ENCODE data around the gene LYRM4. TPM values are rescaled to one million over a fixed set of nuclear protein-coding genes. Genes with fewer than 3 reads are reported as not detected.
A peak's percentile ranks its signal among the peaks of the same experiment; 100 is the strongest.

Gene LYRM4
- total RNA-seq (2014; rRNA removed; shearing (Covaris generic)): 26.5 and 51.0 TPM in 2 replicates
- polyA plus RNA-seq (2016; fragmentation: Nextera tagmentation; extraction: Ambion mirVana): 61.6 and 62.0 TPM in 2 replicates
- long read RNA-seq, full-length matches to known transcripts: 83 of 89 reads
- long read RNA-seq, partial matches to known transcripts: 5 of 89 reads
- long read RNA-seq, other reads (novel, unspliced or antisense): 1 of 89 reads

GRCh38 chr6:5260661-5261544 lies at the start of gene LYRM4, which contains the start of gene FARS2:
LYRM4 (minus strand) TSS chr6:5260950; CDS start chr6:5260733, 217 bp downstream.
FARS2 (plus strand) TSS chr6:5261513.
- H3K4me2 ChIP-seq: peak within 1 kb of the TSS; percentile 87
- no peaks in the 10 kb centered on the region for H3K27me3 ChIP-seq (ENCODE audit: insufficient read depth)
- H3K4me1 Mint-ChIP-seq: peaks cover 8% of the 10 kb centered on the region
- DNase-seq (ENCODE audit: low spot score): peak; percentile 86
- peaks cover 7% of the 10 kb centered on the region; the same call in 2 of the 3 replicates for H3K9me3 Mint-ChIP-seq
- peaks cover 14% of the 10 kb centered on the region for H3K27me3 Mint-ChIP-seq (ENCODE audit: insufficient read depth, low read depth, poor library complexity)
- H2AFZ ChIP-seq: peak within 1 kb of the TSS; percentile 96
- no peaks in the 10 kb centered on the region for H3K9me2 ChIP-seq (ENCODE audit: insufficient read depth)
- H3K4me3 ChIP-seq: peak within 1 kb of the TSS; percentile 98
- TF ChIP-seq, protein P1, sequence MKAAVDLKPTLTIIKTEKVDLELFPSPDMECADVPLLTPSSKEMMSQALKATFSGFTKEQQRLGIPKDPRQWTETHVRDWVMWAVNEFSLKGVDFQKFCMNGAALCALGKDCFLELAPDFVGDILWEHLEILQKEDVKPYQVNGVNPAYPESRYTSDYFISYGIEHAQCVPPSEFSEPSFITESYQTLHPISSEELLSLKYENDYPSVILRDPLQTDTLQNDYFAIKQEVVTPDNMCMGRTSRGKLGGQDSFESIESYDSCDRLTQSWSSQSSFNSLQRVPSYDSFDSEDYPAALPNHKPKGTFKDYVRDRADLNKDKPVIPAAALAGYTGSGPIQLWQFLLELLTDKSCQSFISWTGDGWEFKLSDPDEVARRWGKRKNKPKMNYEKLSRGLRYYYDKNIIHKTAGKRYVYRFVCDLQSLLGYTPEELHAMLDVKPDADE (IDR thresholded peaks at IDR 0.05): peak; percentile 67; the same call in 1 of the 2 replicates
- TF ChIP-seq POLR2AphosphoS5 (IDR thresholded peaks at IDR 0.05; ENCODE audit: low read depth) (peak; percentile 53; the same call in 1 of the 2 replicates), STAT1 (IDR thresholded peaks at IDR 0.05; ENCODE audit: unreplicated experiment) (no peak), CREB1 (CRISPR knock-in tag; IDR thresholded peaks at IDR 0.05; ENCODE audit: low read depth) (peak; percentile 31; the same call in 1 of the 2 replicates)
- peak within 1 kb of the TSS; percentile 96 for H3K4me3 Mint-ChIP-seq
- H3K36me3 Mint-ChIP-seq (ENCODE audit: low read depth): peaks cover 30% of the 10 kb centered on the region
- H3K27ac ChIP-seq (ENCODE audit: low read depth): peak within 1 kb of the TSS; percentile 93
- H3K4me1 ChIP-seq (ENCODE audit: insufficient read depth): peaks cover 10% of the 10 kb centered on the region
- peaks cover 4% of the 10 kb centered on the region; the same call in 1 of the 2 replicates for H3K36me3 ChIP-seq (ENCODE audit: insufficient read depth)
- ATAC-seq: peak; percentile 84
- H3K79me2 ChIP-seq (replicated peaks; ENCODE audit: insufficient read depth): peaks cover 83% of the 10 kb centered on the region
- H4K20me1 ChIP-seq (replicated peaks; ENCODE audit: insufficient read depth): peaks cover 8% of the 10 kb centered on the region; the same call in 1 of the 2 replicates
- peak within 1 kb of the TSS; percentile 100 for H3K27ac Mint-ChIP-seq
- H3F3A ChIP-seq (replicated peaks; ENCODE audit: low read depth): 0 out of 2 replicates have a peak, but pooled peaks cover 6% of the 10 kb centered on the region

- H3K4me1 Mint-ChIP-seq: peaks cover 29% of the 10 kb centered on the region
- H3K79me2 ChIP-seq (replicated peaks; ENCODE audit: insufficient read depth): peaks cover 30% of the 10 kb centered on the region
- H3K27me3 ChIP-seq (ENCODE audit: insufficient read depth): no peaks in the 10 kb centered on the region
- no peaks in the 10 kb centered on the region for H3K27me3 Mint-ChIP-seq (ENCODE audit: insufficient read depth, low read depth, poor library complexity)
- no peaks in the 10 kb centered on the region for H3K9me2 ChIP-seq (ENCODE audit: insufficient read depth)
- no peak overlapping the region for H3K27ac Mint-ChIP-seq
- H3F3A ChIP-seq (replicated peaks; ENCODE audit: low read depth): no peaks in the 10 kb centered on the region
- no peak for TF ChIP-seq EZH2 (IDR thresholded peaks at IDR 0.05; ENCODE audit: low read depth, unreplicated experiment)
- TF ChIP-seq ZNF114 (CRISPR knock-in tag; IDR thresholded peaks at IDR 0.05): no peak
- no peak for TF ChIP-seq CTCF (conservative IDR thresholded peaks at IDR 0.05; ENCODE audit: low read depth in 2 of 2)
- no peak for TF ChIP-seq POLR2AphosphoS5 (IDR thresholded peaks at IDR 0.05; ENCODE audit: low read depth)
- TF ChIP-seq, protein P2, sequence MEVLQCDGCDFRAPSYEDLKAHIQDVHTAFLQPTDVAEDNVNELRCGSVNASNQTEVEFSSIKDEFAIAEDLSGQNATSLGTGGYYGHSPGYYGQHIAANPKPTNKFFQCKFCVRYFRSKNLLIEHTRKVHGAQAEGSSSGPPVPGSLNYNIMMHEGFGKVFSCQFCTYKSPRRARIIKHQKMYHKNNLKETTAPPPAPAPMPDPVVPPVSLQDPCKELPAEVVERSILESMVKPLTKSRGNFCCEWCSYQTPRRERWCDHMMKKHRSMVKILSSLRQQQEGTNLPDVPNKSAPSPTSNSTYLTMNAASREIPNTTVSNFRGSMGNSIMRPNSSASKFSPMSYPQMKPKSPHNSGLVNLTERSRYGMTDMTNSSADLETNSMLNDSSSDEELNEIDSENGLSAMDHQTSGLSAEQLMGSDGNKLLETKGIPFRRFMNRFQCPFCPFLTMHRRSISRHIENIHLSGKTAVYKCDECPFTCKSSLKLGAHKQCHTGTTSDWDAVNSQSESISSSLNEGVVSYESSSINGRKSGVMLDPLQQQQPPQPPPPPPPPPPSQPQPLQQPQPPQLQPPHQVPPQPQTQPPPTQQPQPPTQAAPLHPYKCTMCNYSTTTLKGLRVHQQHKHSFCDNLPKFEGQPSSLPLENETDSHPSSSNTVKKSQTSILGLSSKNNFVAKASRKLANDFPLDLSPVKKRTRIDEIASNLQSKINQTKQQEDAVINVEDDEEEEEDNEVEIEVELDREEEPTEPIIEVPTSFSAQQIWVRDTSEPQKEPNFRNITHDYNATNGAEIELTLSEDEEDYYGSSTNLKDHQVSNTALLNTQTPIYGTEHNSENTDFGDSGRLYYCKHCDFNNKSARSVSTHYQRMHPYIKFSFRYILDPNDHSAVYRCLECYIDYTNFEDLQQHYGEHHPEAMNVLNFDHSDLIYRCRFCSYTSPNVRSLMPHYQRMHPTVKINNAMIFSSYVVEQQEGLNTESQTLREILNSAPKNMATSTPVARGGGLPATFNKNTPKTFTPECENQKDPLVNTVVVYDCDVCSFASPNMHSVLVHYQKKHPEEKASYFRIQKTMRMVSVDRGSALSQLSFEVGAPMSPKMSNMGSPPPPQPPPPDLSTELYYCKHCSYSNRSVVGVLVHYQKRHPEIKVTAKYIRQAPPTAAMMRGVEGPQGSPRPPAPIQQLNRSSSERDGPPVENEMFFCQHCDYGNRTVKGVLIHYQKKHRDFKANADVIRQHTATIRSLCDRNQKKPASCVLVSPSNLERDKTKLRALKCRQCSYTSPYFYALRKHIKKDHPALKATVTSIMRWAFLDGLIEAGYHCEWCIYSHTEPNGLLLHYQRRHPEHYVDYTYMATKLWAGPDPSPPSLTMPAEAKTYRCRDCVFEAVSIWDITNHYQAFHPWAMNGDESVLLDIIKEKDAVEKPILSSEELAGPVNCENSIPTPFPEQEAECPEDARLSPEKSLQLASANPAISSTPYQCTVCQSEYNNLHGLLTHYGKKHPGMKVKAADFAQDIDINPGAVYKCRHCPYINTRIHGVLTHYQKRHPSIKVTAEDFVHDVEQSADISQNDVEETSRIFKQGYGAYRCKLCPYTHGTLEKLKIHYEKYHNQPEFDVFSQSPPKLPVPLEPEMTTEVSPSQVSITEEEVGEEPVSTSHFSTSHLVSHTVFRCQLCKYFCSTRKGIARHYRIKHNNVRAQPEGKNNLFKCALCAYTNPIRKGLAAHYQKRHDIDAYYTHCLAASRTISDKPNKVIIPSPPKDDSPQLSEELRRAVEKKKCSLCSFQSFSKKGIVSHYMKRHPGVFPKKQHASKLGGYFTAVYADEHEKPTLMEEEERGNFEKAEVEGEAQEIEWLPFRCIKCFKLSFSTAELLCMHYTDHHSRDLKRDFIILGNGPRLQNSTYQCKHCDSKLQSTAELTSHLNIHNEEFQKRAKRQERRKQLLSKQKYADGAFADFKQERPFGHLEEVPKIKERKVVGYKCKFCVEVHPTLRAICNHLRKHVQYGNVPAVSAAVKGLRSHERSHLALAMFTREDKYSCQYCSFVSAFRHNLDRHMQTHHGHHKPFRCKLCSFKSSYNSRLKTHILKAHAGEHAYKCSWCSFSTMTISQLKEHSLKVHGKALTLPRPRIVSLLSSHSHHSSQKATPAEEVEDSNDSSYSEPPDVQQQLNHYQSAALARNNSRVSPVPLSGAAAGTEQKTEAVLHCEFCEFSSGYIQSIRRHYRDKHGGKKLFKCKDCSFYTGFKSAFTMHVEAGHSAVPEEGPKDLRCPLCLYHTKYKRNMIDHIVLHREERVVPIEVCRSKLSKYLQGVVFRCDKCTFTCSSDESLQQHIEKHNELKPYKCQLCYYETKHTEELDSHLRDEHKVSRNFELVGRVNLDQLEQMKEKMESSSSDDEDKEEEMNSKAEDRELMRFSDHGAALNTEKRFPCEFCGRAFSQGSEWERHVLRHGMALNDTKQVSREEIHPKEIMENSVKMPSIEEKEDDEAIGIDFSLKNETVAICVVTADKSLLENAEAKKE (CRISPR knock-in tag; IDR thresholded peaks at IDR 0.05): no peak
- no peak for TF ChIP-seq NANOG (IDR thresholded peaks at IDR 0.05; ENCODE audit: borderline replicate concordance)
- H3K4me2 ChIP-seq: no peak overlapping the region
- no peak overlapping the region for H3K4me3 Mint-ChIP-seq
- H2AFZ ChIP-seq: no peak overlapping the region
- H3K27ac ChIP-seq (ENCODE audit: low read depth): no peak overlapping the region
- H3K36me3 ChIP-seq (ENCODE audit: insufficient read depth): no peaks in the 10 kb centered on the region
- H3K4me3 ChIP-seq: no peak overlapping the region
- H3K36me3 Mint-ChIP-seq (ENCODE audit: low read depth): no peaks in the 10 kb centered on the region
- DNase-seq (ENCODE audit: low spot score) (peak; percentile 31), ATAC-seq (no peak)
- H4K20me1 ChIP-seq (replicated peaks; ENCODE audit: insufficient read depth): peaks cover 6% of the 10 kb centered on the region
- peaks cover 13% of the 10 kb centered on the region for H3K4me1 ChIP-seq (ENCODE audit: insufficient read depth)
- no peaks in the 10 kb centered on the region for H3K9me3 Mint-ChIP-seq
Measured at GRCh38 chr6:5308066-5308465, 47.3 kb upstream of the LYRM4 start.
